GM23338 (cell line): ENCODE measurements around the gene VENTX. TPM values are rescaled to one million over a fixed set of nuclear protein-coding genes. Genes with fewer than 3 reads are reported as not detected.

Experiments
- ATAC-seq: fragments of 200-7000 bp; cut with Tn5 transposase; 3 replicates; pipeline ENCODE4 v1.9.1; 2020
- DNase-seq: peaks from one replicate; pipeline ENCODE4 v3.0.0-alpha.2; 2015; ENCODE audit warnings: low spot score
- H2AFZ ChIP-seq: fragments of 200-600 bp; sonication (generic); 2 replicates; pipeline ENCODE4 v1.8.0; 2016; ENCODE audit warnings: antibody characterized with exemption, mild to moderate bottlenecking, moderate library complexity
- H3F3A ChIP-seq: fragments of 200-600 bp; sonication (generic); replicated peaks from 2 replicates; pipeline ENCODE4 v1.8.0; 2017; ENCODE audit warnings: antibody characterized with exemption, mixed run types, low read depth
- H3K27ac ChIP-seq: fragments of 200-600 bp; sonication (generic); 2 replicates; pipeline ENCODE4 v1.6.1; 2016; ENCODE audit warnings: low read depth
- H3K27me3 ChIP-seq: fragments of 200-600 bp; sonication (generic); 2 replicates; pipeline ENCODE4 v1.8.0; 2016; ENCODE audit warnings: mild to moderate bottlenecking, mixed run types, moderate library complexity; ENCODE audit not compliant: insufficient read depth
- H3K36me3 ChIP-seq: fragments of 200-600 bp; sonication (generic); 2 replicates; pipeline ENCODE4 v1.8.0; 2016; ENCODE audit warnings: mild to moderate bottlenecking; ENCODE audit not compliant: insufficient read depth
- H3K4me1 ChIP-seq: fragments of 200-600 bp; sonication (generic); 2 replicates; pipeline ENCODE4 v1.8.0; 2016; ENCODE audit warnings: mild to moderate bottlenecking, moderate library complexity; ENCODE audit not compliant: insufficient read depth
- H3K4me2 ChIP-seq: fragments of 200-600 bp; sonication (generic); 2 replicates; pipeline ENCODE4 v1.7.1; 2017; ENCODE audit warnings: mixed run types
- H3K4me3 ChIP-seq: fragments of 200-600 bp; sonication (generic); 2 replicates; pipeline ENCODE4 v1.6.1; 2016; ENCODE audit warnings: mixed run types
- H3K79me2 ChIP-seq: fragments of 200-600 bp; sonication (generic); replicated peaks from 2 replicates; pipeline ENCODE4 v1.8.0; 2017; ENCODE audit warnings: mild to moderate bottlenecking; ENCODE audit not compliant: insufficient read depth
- H3K9me2 ChIP-seq: fragments of 200-600 bp; sonication (generic); 2 replicates; pipeline ENCODE4 v1.8.0; 2017; ENCODE audit not compliant: insufficient read depth
- H4K20me1 ChIP-seq: fragments of 200-600 bp; sonication (generic); replicated peaks from 2 replicates; pipeline ENCODE4 v1.8.0; 2017; ENCODE audit warnings: mild to moderate bottlenecking; ENCODE audit not compliant: insufficient read depth
- H3K27ac Mint-ChIP-seq: 2 replicates; pipeline ENCODE4 v1.8.0; 2020; ENCODE audit warnings: inconsistent platforms, mild to moderate bottlenecking, moderate library complexity, mixed read lengths
- H3K27me3 Mint-ChIP-seq: 3 replicates; pipeline ENCODE4 v1.8.0; 2022; ENCODE audit warnings: low read depth, mild to moderate bottlenecking, moderate library complexity, mixed read lengths, inconsistent platforms; ENCODE audit not compliant: insufficient read depth, poor library complexity
- H3K36me3 Mint-ChIP-seq: 3 replicates; pipeline ENCODE4 v1.8.0; 2021; ENCODE audit warnings: low read depth, mild to moderate bottlenecking, inconsistent platforms, moderate library complexity, mixed read lengths
- H3K4me1 Mint-ChIP-seq: 3 replicates; pipeline ENCODE4 v1.8.0; 2020; ENCODE audit warnings: mild to moderate bottlenecking, inconsistent platforms, mixed read lengths
- H3K4me3 Mint-ChIP-seq: 3 replicates; pipeline ENCODE4 v1.8.0; 2021; ENCODE audit warnings: moderate library complexity, mild to moderate bottlenecking, inconsistent platforms, mixed read lengths
- H3K9me3 Mint-ChIP-seq: 3 replicates; pipeline ENCODE4 v1.8.0; 2020; ENCODE audit warnings: moderate library complexity, mild to moderate bottlenecking, inconsistent platforms, mixed read lengths
- CREB1 ChIP-seq: fragments of 250-450 bp; sonication (Bioruptor Pico); IDR thresholded peaks from 2 replicates; pipeline ENCODE4 v1.5.0; 2020; ENCODE audit warnings: low read depth, mild to moderate bottlenecking, moderate library complexity
- EZH2 ChIP-seq: fragments of 200-600 bp; sonication (generic); IDR thresholded peaks from one replicate; pipeline ENCODE4 v1.8.0; 2017; ENCODE audit warnings: antibody characterized with exemption, mild to moderate bottlenecking, low read depth; ENCODE audit not compliant: unreplicated experiment
- EZH2phosphoT487 ChIP-seq: fragments of 200-600 bp; sonication (generic); IDR thresholded peaks from one replicate; pipeline ENCODE4 v1.8.1; 2018; ENCODE audit warnings: antibody characterized with exemption; ENCODE audit not compliant: unreplicated experiment
- JUNB ChIP-seq: IDR thresholded peaks from one replicate; pipeline ENCODE4 v1.6.1; 2016; ENCODE audit warnings: antibody characterized with exemption; ENCODE audit not compliant: unreplicated experiment
- NANOG ChIP-seq: IDR thresholded peaks from 2 replicates; pipeline ENCODE4 v1.6.1; 2016; ENCODE audit warnings: antibody characterized with exemption, borderline replicate concordance
- STAT1 ChIP-seq: IDR thresholded peaks from one replicate; pipeline ENCODE4 v1.6.1; 2016; ENCODE audit warnings: antibody characterized with exemption; ENCODE audit not compliant: unreplicated experiment
- polyA plus RNA-seq: library from polyadenylated mRNA; unstranded; fragments of >200 nt; fragmentation: Nextera tagmentation; extraction: Ambion mirVana; gene quantifications from 2 replicates; pipeline ENCODE4 v1.2.1, GENCODE V29; 2016
- total RNA-seq: library from RNA; depleted of rRNA; stranded (reverse); fragments of >200 nt; shearing (Covaris generic); gene quantifications from 2 replicates; pipeline ENCODE4 v1.2.3, GENCODE V29; 2014
- TF ChIP-seq, protein P1 (sequence below): fragments of 250-450 bp; sonication (Bioruptor Pico); IDR thresholded peaks from 2 replicates; pipeline ENCODE4 v1.5.0; 2020; ENCODE audit warnings: mild to moderate bottlenecking, moderate library complexity

The VENTX gene
- total and polyA plus RNA-seq, 2 experiments from 2014 or later, result 4.8 to 8.1 TPM

DNA sequence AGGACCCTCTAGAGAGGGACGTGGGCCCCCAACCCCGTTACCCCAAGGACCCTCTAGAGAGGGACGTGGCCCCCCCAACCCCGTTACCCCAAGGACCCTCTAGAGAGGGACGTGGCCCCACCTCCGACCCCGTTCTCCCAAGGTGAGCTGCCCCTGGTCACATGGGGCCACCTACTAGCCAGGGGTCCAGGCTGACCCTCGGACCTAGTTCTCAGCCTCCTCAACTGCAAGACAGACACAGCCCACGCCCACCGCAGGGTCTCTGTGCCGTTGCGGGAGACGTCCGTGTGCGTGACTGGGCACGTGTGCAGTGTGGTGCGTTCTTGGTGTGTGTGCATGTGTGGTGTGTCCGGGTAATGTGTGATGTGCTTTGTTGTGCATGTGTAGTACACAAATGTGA, 29.2 kb upstream of the VENTX start (continued):
- TF ChIP-seq, protein P1, sequence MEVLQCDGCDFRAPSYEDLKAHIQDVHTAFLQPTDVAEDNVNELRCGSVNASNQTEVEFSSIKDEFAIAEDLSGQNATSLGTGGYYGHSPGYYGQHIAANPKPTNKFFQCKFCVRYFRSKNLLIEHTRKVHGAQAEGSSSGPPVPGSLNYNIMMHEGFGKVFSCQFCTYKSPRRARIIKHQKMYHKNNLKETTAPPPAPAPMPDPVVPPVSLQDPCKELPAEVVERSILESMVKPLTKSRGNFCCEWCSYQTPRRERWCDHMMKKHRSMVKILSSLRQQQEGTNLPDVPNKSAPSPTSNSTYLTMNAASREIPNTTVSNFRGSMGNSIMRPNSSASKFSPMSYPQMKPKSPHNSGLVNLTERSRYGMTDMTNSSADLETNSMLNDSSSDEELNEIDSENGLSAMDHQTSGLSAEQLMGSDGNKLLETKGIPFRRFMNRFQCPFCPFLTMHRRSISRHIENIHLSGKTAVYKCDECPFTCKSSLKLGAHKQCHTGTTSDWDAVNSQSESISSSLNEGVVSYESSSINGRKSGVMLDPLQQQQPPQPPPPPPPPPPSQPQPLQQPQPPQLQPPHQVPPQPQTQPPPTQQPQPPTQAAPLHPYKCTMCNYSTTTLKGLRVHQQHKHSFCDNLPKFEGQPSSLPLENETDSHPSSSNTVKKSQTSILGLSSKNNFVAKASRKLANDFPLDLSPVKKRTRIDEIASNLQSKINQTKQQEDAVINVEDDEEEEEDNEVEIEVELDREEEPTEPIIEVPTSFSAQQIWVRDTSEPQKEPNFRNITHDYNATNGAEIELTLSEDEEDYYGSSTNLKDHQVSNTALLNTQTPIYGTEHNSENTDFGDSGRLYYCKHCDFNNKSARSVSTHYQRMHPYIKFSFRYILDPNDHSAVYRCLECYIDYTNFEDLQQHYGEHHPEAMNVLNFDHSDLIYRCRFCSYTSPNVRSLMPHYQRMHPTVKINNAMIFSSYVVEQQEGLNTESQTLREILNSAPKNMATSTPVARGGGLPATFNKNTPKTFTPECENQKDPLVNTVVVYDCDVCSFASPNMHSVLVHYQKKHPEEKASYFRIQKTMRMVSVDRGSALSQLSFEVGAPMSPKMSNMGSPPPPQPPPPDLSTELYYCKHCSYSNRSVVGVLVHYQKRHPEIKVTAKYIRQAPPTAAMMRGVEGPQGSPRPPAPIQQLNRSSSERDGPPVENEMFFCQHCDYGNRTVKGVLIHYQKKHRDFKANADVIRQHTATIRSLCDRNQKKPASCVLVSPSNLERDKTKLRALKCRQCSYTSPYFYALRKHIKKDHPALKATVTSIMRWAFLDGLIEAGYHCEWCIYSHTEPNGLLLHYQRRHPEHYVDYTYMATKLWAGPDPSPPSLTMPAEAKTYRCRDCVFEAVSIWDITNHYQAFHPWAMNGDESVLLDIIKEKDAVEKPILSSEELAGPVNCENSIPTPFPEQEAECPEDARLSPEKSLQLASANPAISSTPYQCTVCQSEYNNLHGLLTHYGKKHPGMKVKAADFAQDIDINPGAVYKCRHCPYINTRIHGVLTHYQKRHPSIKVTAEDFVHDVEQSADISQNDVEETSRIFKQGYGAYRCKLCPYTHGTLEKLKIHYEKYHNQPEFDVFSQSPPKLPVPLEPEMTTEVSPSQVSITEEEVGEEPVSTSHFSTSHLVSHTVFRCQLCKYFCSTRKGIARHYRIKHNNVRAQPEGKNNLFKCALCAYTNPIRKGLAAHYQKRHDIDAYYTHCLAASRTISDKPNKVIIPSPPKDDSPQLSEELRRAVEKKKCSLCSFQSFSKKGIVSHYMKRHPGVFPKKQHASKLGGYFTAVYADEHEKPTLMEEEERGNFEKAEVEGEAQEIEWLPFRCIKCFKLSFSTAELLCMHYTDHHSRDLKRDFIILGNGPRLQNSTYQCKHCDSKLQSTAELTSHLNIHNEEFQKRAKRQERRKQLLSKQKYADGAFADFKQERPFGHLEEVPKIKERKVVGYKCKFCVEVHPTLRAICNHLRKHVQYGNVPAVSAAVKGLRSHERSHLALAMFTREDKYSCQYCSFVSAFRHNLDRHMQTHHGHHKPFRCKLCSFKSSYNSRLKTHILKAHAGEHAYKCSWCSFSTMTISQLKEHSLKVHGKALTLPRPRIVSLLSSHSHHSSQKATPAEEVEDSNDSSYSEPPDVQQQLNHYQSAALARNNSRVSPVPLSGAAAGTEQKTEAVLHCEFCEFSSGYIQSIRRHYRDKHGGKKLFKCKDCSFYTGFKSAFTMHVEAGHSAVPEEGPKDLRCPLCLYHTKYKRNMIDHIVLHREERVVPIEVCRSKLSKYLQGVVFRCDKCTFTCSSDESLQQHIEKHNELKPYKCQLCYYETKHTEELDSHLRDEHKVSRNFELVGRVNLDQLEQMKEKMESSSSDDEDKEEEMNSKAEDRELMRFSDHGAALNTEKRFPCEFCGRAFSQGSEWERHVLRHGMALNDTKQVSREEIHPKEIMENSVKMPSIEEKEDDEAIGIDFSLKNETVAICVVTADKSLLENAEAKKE, result no peak
- TF ChIP-seq EZH2, result no peak

DNA sequence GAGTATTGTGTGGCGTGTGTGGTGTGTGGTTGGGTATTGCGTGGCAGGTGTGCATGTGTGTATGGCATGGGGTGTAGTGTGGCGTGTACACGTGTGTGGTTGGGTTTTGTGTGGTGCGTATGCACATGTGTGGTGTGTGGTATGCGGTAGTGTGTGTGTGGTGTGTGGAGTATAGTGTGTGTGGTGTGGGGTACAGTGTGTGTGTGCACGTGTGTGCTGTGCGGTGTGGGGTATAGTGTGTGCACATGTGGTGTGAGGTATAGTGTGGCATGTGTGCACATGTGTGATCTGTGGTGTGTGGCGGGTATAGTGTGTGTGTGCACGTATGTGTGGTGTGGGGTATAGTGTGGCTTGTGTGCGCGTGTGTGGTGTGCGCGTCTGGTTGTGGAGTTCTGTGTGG, 28.5 kb upstream of the VENTX start:
- H3K36me3 Mint-ChIP-seq, result peaks cover under 1% of the 10 kb centered on the region; the same call in 1 of the 3 replicates
- no peak for TF ChIP-seq CREB1 (CRISPR knock-in tag)
- TF ChIP-seq STAT1, result no peak
- no peak for TF ChIP-seq EZH2phosphoT487
- TF ChIP-seq JUNB, result no peak
- TF ChIP-seq EZH2, result no peak
- TF ChIP-seq NANOG, result no peak
- TF ChIP-seq, protein P1, result no peak

More for the DNA sequence above, 28.5 kb upstream of the VENTX start:
- Histone ChIP-seq H3K79me2 (no peaks in the 10 kb centered on the region), H3K27ac (no peak overlapping the region), H2AFZ (no peak overlapping the region), H3K9me2 (peaks cover 4% of the 10 kb centered on the region; the same call in 1 of the 2 replicates), H3K36me3 (no peaks in the 10 kb centered on the region), H3K4me1 (no peaks in the 10 kb centered on the region), H3K4me3 (no peak overlapping the region), H3F3A (0 out of 2 replicates have a peak, but pooled peaks cover 3% of the 10 kb centered on the region), H4K20me1 (no peaks in the 10 kb centered on the region), H3K27me3 (no peaks in the 10 kb centered on the region), H3K4me2 (no peak overlapping the region)
- no peak overlapping the region for H3K4me3 Mint-ChIP-seq
- H3K9me3 Mint-ChIP-seq, result no peaks in the 10 kb centered on the region; the same call in 2 of the 3 replicates
- H3K4me1 Mint-ChIP-seq, result no peaks in the 10 kb centered on the region
- no peak overlapping the region for H3K27ac Mint-ChIP-seq
- H3K27me3 Mint-ChIP-seq, result peaks cover 2% of the 10 kb centered on the region
- DNase-seq (no peak), ATAC-seq (no peak)
